Peyer's patch (tissue), 4 donors: ENCODE data around the gene GUCA1C.

Experiments
- POLR2A ChIP-seq, 2 donors: fragments of 450-650 bp; IDR thresholded peaks; one replicate each; pipeline ENCODE4 v1.5.1; 2017; ENCODE audit warnings: antibody characterized with exemption in 2 of 2, mild to moderate bottlenecking in 2 of 2, moderate library complexity in 2 of 2
- TF ChIP-seq, protein P1 (sequence below), 6 experiments: fragments of 450-650 bp in 4 of 6; fragments of 200-600 bp in 2 of 6; sonication (generic) in 1 of 6; IDR thresholded peaks; one replicate each; pipeline ENCODE4 v1.5.1; 2017 to 2019; ENCODE audit warnings: antibody characterized with exemption in 6 of 6, mild to moderate bottlenecking in 3 of 6, moderate library complexity in 1 of 6

- no peak for TF ChIP-seq POLR2A (IDR thresholded peaks at IDR 0.05)
- TF ChIP-seq, protein P1, sequence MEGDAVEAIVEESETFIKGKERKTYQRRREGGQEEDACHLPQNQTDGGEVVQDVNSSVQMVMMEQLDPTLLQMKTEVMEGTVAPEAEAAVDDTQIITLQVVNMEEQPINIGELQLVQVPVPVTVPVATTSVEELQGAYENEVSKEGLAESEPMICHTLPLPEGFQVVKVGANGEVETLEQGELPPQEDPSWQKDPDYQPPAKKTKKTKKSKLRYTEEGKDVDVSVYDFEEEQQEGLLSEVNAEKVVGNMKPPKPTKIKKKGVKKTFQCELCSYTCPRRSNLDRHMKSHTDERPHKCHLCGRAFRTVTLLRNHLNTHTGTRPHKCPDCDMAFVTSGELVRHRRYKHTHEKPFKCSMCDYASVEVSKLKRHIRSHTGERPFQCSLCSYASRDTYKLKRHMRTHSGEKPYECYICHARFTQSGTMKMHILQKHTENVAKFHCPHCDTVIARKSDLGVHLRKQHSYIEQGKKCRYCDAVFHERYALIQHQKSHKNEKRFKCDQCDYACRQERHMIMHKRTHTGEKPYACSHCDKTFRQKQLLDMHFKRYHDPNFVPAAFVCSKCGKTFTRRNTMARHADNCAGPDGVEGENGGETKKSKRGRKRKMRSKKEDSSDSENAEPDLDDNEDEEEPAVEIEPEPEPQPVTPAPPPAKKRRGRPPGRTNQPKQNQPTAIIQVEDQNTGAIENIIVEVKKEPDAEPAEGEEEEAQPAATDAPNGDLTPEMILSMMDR (IDR thresholded peaks at IDR 0.05) = no peak
These were observed 66.6 kb downstream of the GUCA1C start for GRCh38 chr3:108887121-108887520.
